A549 (cell line): ENCODE data around the gene USP17L25.
"Not testable (repeated sequence)": the region's sequence is repeated elsewhere in the genome, so short reads cannot be mapped to it uniquely, and the experiment has no call there.

Experiments used
- CEBPB ChIP-seq, 2 experiments: fragments of >200 bp in 1 of 2; sonication (Bioruptor Twin) in 1 of 2; formaldehyde crosslinking in 1 of 2; IDR thresholded peaks; 2 replicates each; pipeline ENCODE4 v1.6.1; 2012 to 2016
- FOSL2 ChIP-seq, 2 experiments: fragments of 450-650 bp in 1 of 2; fragments of >200 bp in 1 of 2; sonication (Bioruptor Twin) in 1 of 2; formaldehyde crosslinking; IDR thresholded peaks; 2 replicates each; pipeline versions ENCODE4 v1.5.0 to v1.6.1; 2016 to 2020; ENCODE audit warnings: mild to moderate bottlenecking in 1 of 2, moderate library complexity in 1 of 2
- JUN ChIP-seq, 2 experiments: fragments of >200 bp; sonication (Bioruptor Twin); formaldehyde crosslinking; IDR thresholded peaks; 2 replicates in 1 of 2; 3 replicates in 1 of 2; pipeline ENCODE4 v1.6.1; 2016 to 2017
- MYC ChIP-seq: IDR thresholded peaks from 2 replicates; pipeline ENCODE4 v1.6.1; 2012; ENCODE audit warnings: mild to moderate bottlenecking, inconsistent platforms, low read length, improper control_type of control experiment, borderline replicate concordance
- POLR2AphosphoS2 ChIP-seq: conservative IDR thresholded peaks from 2 replicates; pipeline ENCODE4 v1.6.1; 2012; ENCODE audit warnings: low read length, improper control_type of control experiment, inconsistent platforms
- RCOR1 ChIP-seq: fragments of 150-350 bp; IDR thresholded peaks from 2 replicates; pipeline ENCODE4 v1.6.1; 2014; ENCODE audit warnings: antibody characterized with exemption, low read length, low read depth
- TF ChIP-seq, protein P1 (sequence below): fragments of >200 bp; sonication (Bioruptor Twin); formaldehyde crosslinking; IDR thresholded peaks from 3 replicates; pipeline ENCODE4 v1.5.1; 2016

DNA sequence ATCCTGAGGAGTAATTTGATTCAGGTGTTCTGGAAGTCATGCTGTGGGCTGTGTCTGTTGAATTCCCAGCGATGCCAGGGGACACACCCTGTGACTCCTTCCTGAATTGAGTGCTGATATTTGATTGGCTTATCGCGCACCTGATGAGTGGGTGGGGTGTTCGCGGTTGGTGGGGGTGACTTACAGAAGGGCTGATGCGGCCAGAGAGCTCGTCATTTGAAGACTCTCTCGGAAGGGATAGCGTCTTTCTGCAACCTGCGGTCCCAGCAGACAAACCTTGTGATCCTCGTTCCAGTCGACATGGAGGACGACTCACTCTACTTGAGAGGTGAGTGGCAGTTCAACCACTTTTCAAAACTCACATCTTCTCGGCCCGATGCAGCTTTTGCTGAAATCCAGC lies 4.8 kb upstream of the USP17L25 start, which contains the start of gene USP17L24:
- TF ChIP-seq, protein P1, sequence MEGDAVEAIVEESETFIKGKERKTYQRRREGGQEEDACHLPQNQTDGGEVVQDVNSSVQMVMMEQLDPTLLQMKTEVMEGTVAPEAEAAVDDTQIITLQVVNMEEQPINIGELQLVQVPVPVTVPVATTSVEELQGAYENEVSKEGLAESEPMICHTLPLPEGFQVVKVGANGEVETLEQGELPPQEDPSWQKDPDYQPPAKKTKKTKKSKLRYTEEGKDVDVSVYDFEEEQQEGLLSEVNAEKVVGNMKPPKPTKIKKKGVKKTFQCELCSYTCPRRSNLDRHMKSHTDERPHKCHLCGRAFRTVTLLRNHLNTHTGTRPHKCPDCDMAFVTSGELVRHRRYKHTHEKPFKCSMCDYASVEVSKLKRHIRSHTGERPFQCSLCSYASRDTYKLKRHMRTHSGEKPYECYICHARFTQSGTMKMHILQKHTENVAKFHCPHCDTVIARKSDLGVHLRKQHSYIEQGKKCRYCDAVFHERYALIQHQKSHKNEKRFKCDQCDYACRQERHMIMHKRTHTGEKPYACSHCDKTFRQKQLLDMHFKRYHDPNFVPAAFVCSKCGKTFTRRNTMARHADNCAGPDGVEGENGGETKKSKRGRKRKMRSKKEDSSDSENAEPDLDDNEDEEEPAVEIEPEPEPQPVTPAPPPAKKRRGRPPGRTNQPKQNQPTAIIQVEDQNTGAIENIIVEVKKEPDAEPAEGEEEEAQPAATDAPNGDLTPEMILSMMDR: not testable (repeated sequence)
- not testable (repeated sequence) for TF ChIP-seq FOSL2 (IDR thresholded peaks at IDR 0.05); FOSL2 (CRISPR knock-in tag; IDR thresholded peaks at IDR 0.05); POLR2AphosphoS2; RCOR1; CEBPB (IDR thresholded peaks at IDR 0.05); MYC; JUN (IDR thresholded peaks at IDR 0.05)
